GM12864 (cell line): Measurements from ENCODE around the gene CCDC137.

Experiments
- DNase-seq: peaks from one replicate; pipeline ENCODE4 v3.0.0-alpha.2; 2011; ENCODE audit warnings: low read depth
- H3K4me3 ChIP-seq: 2 replicates; pipeline ENCODE4 v1.5.1; 2011; ENCODE audit warnings: mild to moderate bottlenecking, low read depth, low read length, control low read depth
- CTCF ChIP-seq: IDR thresholded peaks from 2 replicates; pipeline ENCODE4 v1.5.1; 2011; ENCODE audit warnings: low read depth, mild to moderate bottlenecking, moderate library complexity, low read length, control low read depth, inconsistent platforms; ENCODE audit errors: missing control alignments

Gene CCDC137

GRCh38 chr17:81717766-81718089, 51.2 kb downstream of the CCDC137 start:
- TF ChIP-seq CTCF: no peak
- H3K4me3 ChIP-seq: no peak overlapping the region
- DNase-seq: no peak

- H3K4me3 ChIP-seq: no peak overlapping the region
- no peak for TF ChIP-seq CTCF
- no peak for DNase-seq
Measured at GRCh38 chr17:81719410-81720266, 53.1 kb downstream of the CCDC137 start.

- DNase-seq: no peak
- no peak overlapping the region for H3K4me3 ChIP-seq
- no peak for TF ChIP-seq CTCF
Measured at GRCh38 chr17:81720267-81721071, 53.9 kb downstream of the CCDC137 start.

GRCh38 chr17:81722184-81723120, 55.9 kb downstream of the CCDC137 start:
- DNase-seq: no peak
- no peak for TF ChIP-seq CTCF
- no peak overlapping the region for H3K4me3 ChIP-seq
